Esophagus squamous epithelium (tissue), 5 donors: Measurements from ENCODE around the gene TNRC6A. TPM values are rescaled to one million over a fixed set of nuclear protein-coding genes. Genes with fewer than 3 reads are reported as not detected.
A peak's percentile ranks its signal among the peaks of the same experiment; 100 is the strongest.

Experiments used
- DNase-seq: peaks from one replicate; lab custom pipeline; 2025; lab: John Stamatoyannopoulos, UW
- H3K27ac ChIP-seq, 4 donors: fragments of 200-600 bp; sonication (generic); one replicate each; pipeline ENCODE4 v1.5.1; 2016 to 2019; ENCODE audit warnings: mild to moderate bottlenecking in 1 of 4
- H3K27me3 ChIP-seq, 4 donors: fragments of 200-600 bp; sonication (generic); 1 replicate in 3 of 4; 2 replicates in 1 of 4; pipeline versions ENCODE4 v1.5.1 to v1.6.0; 2017 to 2021; ENCODE audit warnings: antibody characterized with exemption in 1 of 4
- H3K36me3 ChIP-seq, 3 donors: fragments of 200-600 bp; sonication (generic); one replicate each; pipeline ENCODE4 v1.5.1; 2016 to 2019
- H3K4me1 ChIP-seq, 3 donors: fragments of 200-600 bp; sonication (generic); one replicate each; pipeline ENCODE4 v1.5.1; 2017 to 2019
- H3K4me3 ChIP-seq, 4 donors: fragments of 200-600 bp; sonication (generic); 1 replicate in 3 of 4; 2 replicates in 1 of 4; pipeline ENCODE4 v1.5.1; 2016 to 2019; ENCODE audit warnings: mild to moderate bottlenecking in 2 of 4, moderate library complexity in 1 of 4
- H3K9me3 ChIP-seq, 3 donors: fragments of 200-600 bp; sonication (generic); one replicate each; pipeline ENCODE4 v1.5.1; 2016 to 2019
- CTCF ChIP-seq, 6 experiments: fragments of 450-650 bp in 4 of 6; fragments of 200-600 bp in 2 of 6; sonication (generic) in 2 of 6; IDR thresholded peaks; one replicate each; pipeline ENCODE4 v1.5.1; 2016 to 2019; ENCODE audit warnings: antibody characterized with exemption in 6 of 6, mild to moderate bottlenecking in 4 of 6, moderate library complexity in 4 of 6
- POLR2A ChIP-seq, 4 donors: fragments of 450-650 bp; IDR thresholded peaks; one replicate each; pipeline ENCODE4 v1.6.1; 2017; ENCODE audit warnings: antibody characterized with exemption in 4 of 4, mild to moderate bottlenecking in 4 of 4, moderate library complexity in 3 of 4
- WGBS, 2 donors: methylation state at CpG; one replicate each; pipeline ENCODE4 v1.1.5; 2018; 5-methylcytosine and 5-hydroxymethylcytosine counted together
- intact Hi-C: fragments of 100-400 bp; cut with DNase I; formaldehyde crosslinking; loops from one replicate; pipeline ENCODE4 v1.15.0; 2022
- total RNA-seq, 4 donors: library from RNA; depleted of rRNA; stranded (reverse); fragments of >200 nt; gene quantifications; one replicate each; pipeline ENCODE4 v1.1.0, GENCODE V29; 2016
- donor health status: DM: yes; HTN: yes; CAD: no.

The TNRC6A gene
- total RNA-seq, 4 donors from 2014 or later = 12.3 to 34.0 (median 18.5) TPM

DNA sequence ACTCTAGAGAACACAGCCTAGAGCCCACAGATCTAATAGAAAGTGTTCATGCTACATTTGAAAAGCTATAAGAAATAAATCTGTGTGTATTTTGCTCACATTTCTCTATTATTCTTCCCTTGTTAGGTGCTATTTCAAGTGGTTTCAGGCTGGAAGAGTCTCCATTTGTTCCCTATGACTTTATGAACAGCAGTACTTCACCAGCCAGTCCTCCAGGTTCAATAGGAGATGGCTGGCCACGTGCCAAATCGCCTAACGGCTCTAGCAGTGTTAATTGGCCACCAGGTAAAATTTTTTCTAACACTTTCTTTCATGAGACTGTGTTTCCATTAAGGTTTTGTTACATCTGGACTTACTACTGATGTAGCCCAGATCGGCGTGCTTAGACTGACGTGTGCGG is 85.6 kb downstream of the TNRC6A start:
- 79 to 81% methylated on average over 7 of the region's 7 CpGs for WGBS, 2 donors
- Histone ChIP-seq H3K4me1 (peaks cover 0 to 4% (median 0%) of the 10 kb centered on the region in 3 donors), H3K4me3 (no peak overlapping the region), H3K27ac (no peak overlapping the region), H3K36me3 (peaks cover 28 to 100% (median 59%) of the 10 kb centered on the region in 3 donors), H3K9me3 (no peaks in the 10 kb centered on the region), H3K27me3 (no peaks in the 10 kb centered on the region)
- TF ChIP-seq POLR2A (IDR thresholded peaks at IDR 0.05) (no peak), CTCF (IDR thresholded peaks at IDR 0.05) (no peak)
- intact Hi-C loops = loop anchor here (10.0 kb wide), 1 partner anchor 250 kb away; no protein-coding TSS in a partner anchor
- DNase-seq = no peak

GRCh38 chr16:24816688-24817087 is 87.2 kb downstream of the TNRC6A start:
- peaks cover 0 to 10% (median 0%) of the 10 kb centered on the region in 3 donors for H3K4me1 ChIP-seq
- no peak overlapping the region for H3K27ac ChIP-seq
- intact Hi-C loops = loop anchor here (10.0 kb wide), 1 partner anchor 252 kb away; no protein-coding TSS in a partner anchor
- H3K27me3 ChIP-seq = no peaks in the 10 kb centered on the region
- TF ChIP-seq CTCF (IDR thresholded peaks at IDR 0.05) = no peak
- TF ChIP-seq POLR2A (IDR thresholded peaks at IDR 0.05) = no peak
- no peaks in the 10 kb centered on the region for H3K9me3 ChIP-seq
- DNase-seq = no peak
- 66 to 81% methylated on average over 6 of the region's 6 CpGs for WGBS, 2 donors
- peaks cover 32 to 100% (median 52%) of the 10 kb centered on the region in 3 donors for H3K36me3 ChIP-seq
- no peak overlapping the region for H3K4me3 ChIP-seq

DNA sequence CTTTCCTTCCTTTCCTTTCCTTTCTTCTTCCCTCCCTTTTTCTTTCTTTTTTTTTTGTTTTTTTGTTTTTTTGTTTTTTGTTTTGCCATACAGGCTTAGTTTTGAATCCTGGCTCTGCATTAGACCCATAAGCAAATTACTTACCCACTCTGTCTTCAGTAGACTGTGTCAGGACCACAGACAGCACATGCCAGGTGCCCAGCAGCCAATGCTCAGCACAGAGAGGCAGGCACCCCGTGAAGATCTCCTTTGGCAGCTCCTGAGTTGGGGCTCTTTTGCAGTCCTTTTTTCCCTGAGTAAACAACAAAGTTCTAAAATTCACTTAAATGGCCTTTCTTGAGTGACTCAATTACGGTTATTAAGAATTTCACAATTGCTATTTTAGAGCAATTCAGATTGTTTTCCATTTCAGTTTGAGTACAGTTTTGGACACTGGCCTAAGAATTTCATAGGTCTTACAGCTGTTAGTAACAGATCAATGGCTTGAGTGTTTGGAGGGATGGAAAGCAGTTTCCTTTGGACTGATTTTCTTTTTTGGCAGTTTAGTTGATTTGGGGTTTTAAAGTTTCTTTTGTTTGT is 90.1 kb downstream of the TNRC6A start:
- 55 to 79% methylated on average over 2 of the region's 2 CpGs for WGBS, 2 donors
- no peak for TF ChIP-seq CTCF (IDR thresholded peaks at IDR 0.05)
- no peaks in the 10 kb centered on the region for H3K27me3 ChIP-seq
- peaks cover 51 to 99% (median 62%) of the 10 kb centered on the region in 3 donors for H3K36me3 ChIP-seq
- no peak for DNase-seq
- H3K27ac ChIP-seq = peak overlapping the region in 1 of 4 donors; percentile 27
- no peak overlapping the region for H3K4me3 ChIP-seq
- H3K4me1 ChIP-seq = peaks cover 0 to 10% (median 0%) of the 10 kb centered on the region in 3 donors
- intact Hi-C loops = loop anchor here (10.0 kb wide), 1 partner anchor 255 kb away; no protein-coding TSS in a partner anchor
- H3K9me3 ChIP-seq = no peaks in the 10 kb centered on the region

- H3K36me3 ChIP-seq = peaks cover 48 to 89% (median 55%) of the 10 kb centered on the region in 3 donors
- TF ChIP-seq CTCF (IDR thresholded peaks at IDR 0.05) (no peak), POLR2A (IDR thresholded peaks at IDR 0.05) (no peak)
- intact Hi-C loops = no loop called here
- H3K4me3 ChIP-seq = no peak overlapping the region
- 20 to 29% methylated on average over 1 of the region's 1 CpG for WGBS, 2 donors
- H3K27ac ChIP-seq = peak overlapping the region in 2 of 4 donors; percentile 27 to 38
- H3K9me3 ChIP-seq = no peaks in the 10 kb centered on the region
- H3K4me1 ChIP-seq = peaks cover 0 to 17% (median 0%) of the 10 kb centered on the region in 3 donors
- H3K27me3 ChIP-seq = no peaks in the 10 kb centered on the region
- no peak for DNase-seq
These were observed 91.1 kb downstream of the TNRC6A start for GRCh38 chr16:24820522-24820921.

- Histone ChIP-seq H3K27ac (peak overlapping the region in 1 of 4 donors; percentile 27), H3K36me3 (peaks cover 48 to 83% (median 49%) of the 10 kb centered on the region in 3 donors), H3K4me3 (no peak overlapping the region), H3K27me3 (no peaks in the 10 kb centered on the region), H3K9me3 (no peaks in the 10 kb centered on the region), H3K4me1 (peaks cover 0 to 23% (median 2%) of the 10 kb centered on the region in 3 donors)
- TF ChIP-seq POLR2A (IDR thresholded peaks at IDR 0.05) (no peak), CTCF (IDR thresholded peaks at IDR 0.05) (no peak)
- WGBS, 2 donors = 90 to 93% methylated on average over 9 of the region's 9 CpGs
- intact Hi-C loops = no loop called here
- DNase-seq = no peak
These were observed 91.7 kb downstream of the TNRC6A start for GRCh38 chr16:24821129-24821528.
